ENCODE results near the gene WDPCP. TPM values are rescaled to one million over a fixed set of nuclear protein-coding genes. Genes with fewer than 3 reads are reported as not detected.

The WDPCP gene
- total RNA-seq, 4 donors from 2014 or later = 7.8 to 23.7 (median 10.7) TPM

- no peaks in the 10 kb centered on the region for H3K27me3 ChIP-seq
- DNase-seq (ENCODE audit: extremely low spot score) = no peak
- H3K9me3 ChIP-seq = no peaks in the 10 kb centered on the region
- peaks cover 0 to 6% (median 0%) of the 10 kb centered on the region in 4 donors for H3K36me3 ChIP-seq
- intact Hi-C loops (cut with DNase I) = no loop called here
- no peak overlapping the region for H3K27ac ChIP-seq (replicated peaks in 1 of 4)
- 91% methylated on average over 3 of the region's 3 CpGs for WGBS
- no peak overlapping the region for H3K4me3 ChIP-seq
- no peak for TF ChIP-seq CTCF (IDR thresholded peaks at IDR 0.05)
- TF ChIP-seq POLR2AphosphoS5 (IDR thresholded peaks at IDR 0.05) = no peak
- no peak for TF ChIP-seq EP300 (IDR thresholded peaks at IDR 0.05)
- no peak for TF ChIP-seq POLR2A (IDR thresholded peaks at IDR 0.05; ENCODE audit: low read depth)
- H3K4me1 ChIP-seq = no peaks in the 10 kb centered on the region
Measured at GRCh38 chr2:63124850-63125249, 463.4 kb downstream of the WDPCP start.

- peaks cover 0 to 6% (median 0%) of the 10 kb centered on the region in 4 donors for H3K36me3 ChIP-seq
- WGBS = 77% methylated on average over 2 of the region's 2 CpGs
- DNase-seq (ENCODE audit: extremely low spot score) = no peak
- TF ChIP-seq POLR2A (IDR thresholded peaks at IDR 0.05; ENCODE audit: low read depth) (no peak), POLR2AphosphoS5 (IDR thresholded peaks at IDR 0.05) (no peak), CTCF (IDR thresholded peaks at IDR 0.05) (no peak), EP300 (IDR thresholded peaks at IDR 0.05) (no peak)
- H3K4me1 ChIP-seq = no peaks in the 10 kb centered on the region
- intact Hi-C loops (cut with DNase I) = no loop called here
- no peaks in the 10 kb centered on the region for H3K27me3 ChIP-seq
- H3K27ac ChIP-seq (replicated peaks in 1 of 4) = no peak overlapping the region
- H3K9me3 ChIP-seq = no peaks in the 10 kb centered on the region
- H3K4me3 ChIP-seq = no peak overlapping the region
Measured at GRCh38 chr2:63124218-63124617, 464.1 kb downstream of the WDPCP start.

- H3K36me3 ChIP-seq = peaks cover 0 to 11% (median 2%) of the 10 kb centered on the region in 4 donors
- H3K27ac ChIP-seq (replicated peaks in 1 of 4) = no peak overlapping the region
- H3K4me1 ChIP-seq = no peaks in the 10 kb centered on the region
- no peak overlapping the region for H3K4me3 ChIP-seq
- H3K9me3 ChIP-seq = no peaks in the 10 kb centered on the region
- 91% methylated on average over 3 of the region's 3 CpGs for WGBS
- DNase-seq (ENCODE audit: extremely low spot score) = no peak
- TF ChIP-seq CTCF (IDR thresholded peaks at IDR 0.05) (no peak), POLR2A (IDR thresholded peaks at IDR 0.05; ENCODE audit: low read depth) (no peak), POLR2AphosphoS5 (IDR thresholded peaks at IDR 0.05) (no peak), EP300 (IDR thresholded peaks at IDR 0.05) (no peak)
- H3K27me3 ChIP-seq = no peaks in the 10 kb centered on the region
- intact Hi-C loops (cut with DNase I) = no loop called here
Measured at GRCh38 chr2:63122921-63123320, 465.4 kb downstream of the WDPCP start.

- H3K4me3 ChIP-seq = no peak overlapping the region
- peaks cover 0 to 3% (median 0%) of the 10 kb centered on the region in 4 donors for H3K9me3 ChIP-seq
- DNase-seq (ENCODE audit: extremely low spot score) = no peak
- H3K36me3 ChIP-seq = peaks cover 0 to 11% (median 2%) of the 10 kb centered on the region in 4 donors
- H3K4me1 ChIP-seq = no peaks in the 10 kb centered on the region
- no peaks in the 10 kb centered on the region for H3K27me3 ChIP-seq
- TF ChIP-seq POLR2A (IDR thresholded peaks at IDR 0.05; ENCODE audit: low read depth) (no peak), POLR2AphosphoS5 (IDR thresholded peaks at IDR 0.05) (no peak), EP300 (IDR thresholded peaks at IDR 0.05) (no peak), CTCF (IDR thresholded peaks at IDR 0.05) (no peak)
- intact Hi-C loops (cut with DNase I) = no loop called here
- H3K27ac ChIP-seq (replicated peaks in 1 of 4) = no peak overlapping the region
- WGBS = 98% methylated on average over 5 of the region's 5 CpGs
Measured at GRCh38 chr2:63121055-63121834, 467.0 kb downstream of the WDPCP start.

Data from esophagus muscularis mucosa (tissue), 4 donors.